H1 (cell line): ENCODE results near the gene ZNF500. TPM values are rescaled to one million over a fixed set of nuclear protein-coding genes. Genes with fewer than 3 reads are reported as not detected.

Experiments used
- BACH1 ChIP-seq: IDR thresholded peaks from 2 replicates; pipeline ENCODE4 v1.6.1; 2012; ENCODE audit warnings: low read length, improper control_type of control experiment
- CHD7 ChIP-seq: fragments of 300-600 bp; sonication (generic); IDR thresholded peaks from 2 replicates; pipeline ENCODE4 v1.7.1; 2012; ENCODE audit warnings: low read length, moderate library complexity, mild to moderate bottlenecking, inconsistent platforms; ENCODE audit not compliant: insufficient replicate concordance
- CTBP2 ChIP-seq: IDR thresholded peaks from 2 replicates; pipeline ENCODE4 v1.7.0; 2011; ENCODE audit warnings: borderline replicate concordance, mild to moderate bottlenecking, moderate library complexity, mixed read lengths, low read length; ENCODE audit not compliant: insufficient read depth, insufficient read length
- EZH2 ChIP-seq: fragments of 200-600 bp; sonication (generic); IDR thresholded peaks from 2 replicates; pipeline ENCODE4 v1.7.1; 2012; ENCODE audit warnings: low read depth, mild to moderate bottlenecking, moderate library complexity, low read length, inconsistent platforms; ENCODE audit not compliant: severe bottlenecking
- JUND ChIP-seq: IDR thresholded peaks from 2 replicates; pipeline ENCODE4 v1.6.1; 2011; ENCODE audit warnings: mild to moderate bottlenecking, improper control_type of control experiment, low read length
- SAP30 ChIP-seq: fragments of 300-600 bp; sonication (generic); IDR thresholded peaks from 2 replicates; pipeline ENCODE4 v1.7.1; 2012; ENCODE audit warnings: low read length, moderate library complexity, mild to moderate bottlenecking, inconsistent platforms; ENCODE audit not compliant: insufficient read depth, insufficient replicate concordance
- SIN3A ChIP-seq, 2 experiments: IDR thresholded peaks in 1 of 2; conservative IDR thresholded peaks in 1 of 2; 2 replicates each; pipeline ENCODE4 v1.6.1; 2011 to 2012; ENCODE audit warnings: low read length in 2 of 2, improper control_type of control experiment in 1 of 2, low read depth in 1 of 2, mild to moderate bottlenecking in 1 of 2
- SIRT6 ChIP-seq: IDR thresholded peaks from one replicate; pipeline ENCODE4 v1.7.1; 2012; ENCODE audit warnings: low read length, inconsistent platforms
- TAF1 ChIP-seq: IDR thresholded peaks from 2 replicates; pipeline ENCODE4 v1.6.1; 2011; ENCODE audit warnings: mild to moderate bottlenecking, low read depth, low read length
- TEAD4 ChIP-seq: IDR thresholded peaks from 2 replicates; pipeline ENCODE4 v1.6.1; 2012; ENCODE audit warnings: low read depth, low read length, inconsistent platforms, mixed read lengths
- polyA plus RNA-seq, 7 experiments: library from polyadenylated mRNA; depleted of rRNA in 3 of 7; stranded (reverse) in 5 of 7; unstranded in 2 of 7; fragments of >200 nt in 5 of 7; fragments of 200-250 nt in 2 of 7; gene quantifications; 1 replicate in 5 of 7; 2 replicates in 1 of 7; 4 replicates in 1 of 7; pipeline versions ENCODE4 v1.2.1 to v1.2.3, GENCODE V29; 2011 to 2013; ENCODE audit warnings: missing spikeins in 2 of 7, mixed read lengths in 2 of 7
- total RNA-seq: library from RNA; stranded (reverse); fragmentation: NEBNext Ultra II Directional; extraction: Animal tissue kit (Norgen Biotek cat#: 25700); gene quantifications from 2 replicates; pipeline ENCODE4 v1.2.1, GENCODE V29; 2021

The ZNF500 gene
- total and polyA plus RNA-seq, 2 of the 8 experiments (the other 6 are each of a cell fraction or from before 2014, with no cell fraction given): 10.3 to 10.4 TPM

GRCh38 chr16:4814046-4814445 is 47.1 kb upstream of the ZNF500 start (continued):
- TF ChIP-seq CHD7 (no peak), SIN3A (conservative IDR thresholded peaks at IDR 0.05 in 1 of 2, IDR thresholded peaks at IDR 0.05 in 1 of 2; ENCODE audit: low read depth in 1 of 2, low read length in 2 of 2) (no peak), JUND (no peak), EZH2 (no peak), SAP30 (no peak), TAF1 (no peak), TEAD4 (no peak), BACH1 (no peak), SIRT6 (no peak), CTBP2 (no peak)
